ENCODE data around the gene CDH13.

Gene CDH13

DNA sequence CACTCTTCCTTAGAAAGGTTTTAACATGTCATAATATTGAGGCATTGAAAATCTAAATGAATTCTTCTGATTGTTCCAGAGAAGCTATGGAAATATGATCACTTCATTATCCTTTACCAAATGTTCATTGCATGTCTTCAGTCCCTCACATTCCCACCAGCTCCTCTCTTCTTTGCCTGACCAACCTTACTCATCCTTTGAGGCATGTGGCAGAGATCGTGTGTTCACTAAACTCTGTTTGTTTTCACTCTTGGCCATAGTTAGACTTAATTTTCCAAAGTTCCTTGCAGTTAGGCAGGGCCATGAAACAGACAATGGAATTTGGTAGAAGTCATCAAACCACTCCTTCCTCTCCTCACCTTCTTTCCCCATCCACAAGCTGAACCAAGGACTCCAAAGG, 914.5 kb downstream of the CDH13 start:
- no peak for DNase-seq

GRCh38 chr16:83542491-83542890, 915.7 kb downstream of the CDH13 start:
- no peak for DNase-seq

- DNase-seq = no peak
These were observed 922.8 kb downstream of the CDH13 start for GRCh38 chr16:83549316-83550182.

- DNase-seq = no peak
These were observed 923.4 kb downstream of the CDH13 start for GRCh38 chr16:83550183-83550569.

DNA sequence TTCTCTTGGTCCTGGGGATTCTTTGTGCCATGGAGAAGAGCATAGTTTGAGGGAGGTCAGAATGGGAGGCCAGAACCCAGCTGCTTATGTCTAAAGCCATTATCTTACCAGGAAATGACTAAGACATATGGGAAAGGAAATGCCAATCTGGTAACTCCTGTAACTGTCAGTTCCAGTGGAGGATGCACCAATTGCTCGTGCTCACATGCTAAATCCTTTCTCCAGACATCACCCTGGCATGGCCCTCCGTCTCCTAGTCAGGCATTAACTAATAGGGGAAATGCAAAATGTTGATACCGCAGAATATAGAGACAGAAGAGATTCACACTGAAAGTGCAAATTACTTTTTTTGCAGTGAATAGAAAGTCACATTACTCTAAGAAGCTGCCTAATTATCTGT, 925.5 kb downstream of the CDH13 start:
- DNase-seq = no peak

GRCh38 chr16:83552930-83553329, 926.2 kb downstream of the CDH13 start:
- no peak for DNase-seq

DNA sequence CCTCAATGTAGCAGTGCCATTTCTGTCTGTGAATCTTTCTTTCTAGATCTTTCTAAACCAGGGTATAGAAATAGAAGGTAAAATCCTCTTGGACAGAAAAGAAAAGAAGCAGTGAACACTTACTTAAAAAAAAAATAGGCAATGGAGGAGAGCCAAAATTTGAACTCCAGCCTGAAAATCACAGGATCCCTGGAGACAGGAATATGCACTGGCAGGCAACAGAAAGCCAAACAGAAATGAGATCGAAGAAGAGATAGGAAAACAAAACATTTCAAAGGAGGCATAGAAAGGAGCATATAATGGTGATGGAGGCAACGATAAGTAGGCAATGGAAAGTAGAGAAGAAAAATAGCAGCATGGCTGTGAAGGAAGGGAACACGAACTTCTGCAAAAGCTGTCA, 927.3 kb downstream of the CDH13 start:
- DNase-seq = no peak

GRCh38 chr16:83554540-83554939, 927.8 kb downstream of the CDH13 start:
- DNase-seq = no peak

DNA sequence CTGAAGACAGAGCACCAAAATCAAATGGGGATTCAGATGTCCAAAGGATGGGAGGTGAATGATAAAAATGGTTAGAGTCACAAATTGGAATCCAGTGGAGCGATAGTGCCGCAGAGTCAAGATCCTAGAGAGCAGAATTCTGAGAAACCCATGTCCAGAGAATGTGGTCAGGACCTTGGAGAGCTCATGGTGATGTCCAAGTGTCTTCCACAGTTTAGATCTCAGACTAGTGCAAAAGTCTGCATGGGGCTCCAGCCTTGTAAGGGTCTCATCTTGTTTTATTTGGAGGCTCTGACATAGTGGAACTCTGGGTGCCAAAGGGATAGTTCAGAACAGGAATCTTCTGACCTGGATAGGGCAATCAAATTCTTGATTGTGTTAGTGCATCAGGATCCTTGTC, 935.1 kb downstream of the CDH13 start:
- no peak for DNase-seq

- DNase-seq = no peak
These were observed 941.6 kb downstream of the CDH13 start for GRCh38 chr16:83568345-83568744.

GRCh38 chr16:83574388-83574787, 947.6 kb downstream of the CDH13 start:
- DNase-seq = no peak

DNA sequence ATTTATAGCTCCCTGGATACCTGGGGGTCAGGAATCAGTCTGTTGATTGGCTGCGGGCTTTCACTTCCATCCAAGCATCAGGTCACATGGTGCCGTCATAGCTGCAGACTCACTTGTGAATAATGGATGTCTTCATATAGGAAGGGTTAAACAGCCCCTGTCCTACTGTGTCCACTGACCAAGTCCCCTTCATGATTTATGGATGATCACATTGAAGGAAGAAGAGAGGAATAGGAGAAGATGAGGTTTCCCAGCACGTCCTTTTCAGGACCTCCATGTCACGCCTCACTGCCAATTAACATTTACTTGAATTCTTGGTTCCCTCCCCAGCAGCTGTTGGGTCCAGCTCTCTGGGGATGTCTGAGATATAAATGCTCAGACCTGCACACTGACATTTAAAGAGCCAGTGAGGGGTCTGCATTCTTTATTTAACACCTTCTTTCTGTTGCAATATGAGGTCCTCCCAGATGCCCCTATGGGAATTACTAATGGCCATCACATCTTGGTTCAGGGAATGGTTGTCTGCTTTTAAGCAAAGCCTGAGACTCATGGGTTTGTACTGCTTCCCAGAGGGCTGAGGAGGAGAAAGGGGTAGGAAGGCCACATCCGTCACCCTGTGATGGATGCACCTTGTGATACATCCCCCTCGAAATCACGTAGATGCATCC, 950.4 kb downstream of the CDH13 start:
- no peak for DNase-seq

DNA sequence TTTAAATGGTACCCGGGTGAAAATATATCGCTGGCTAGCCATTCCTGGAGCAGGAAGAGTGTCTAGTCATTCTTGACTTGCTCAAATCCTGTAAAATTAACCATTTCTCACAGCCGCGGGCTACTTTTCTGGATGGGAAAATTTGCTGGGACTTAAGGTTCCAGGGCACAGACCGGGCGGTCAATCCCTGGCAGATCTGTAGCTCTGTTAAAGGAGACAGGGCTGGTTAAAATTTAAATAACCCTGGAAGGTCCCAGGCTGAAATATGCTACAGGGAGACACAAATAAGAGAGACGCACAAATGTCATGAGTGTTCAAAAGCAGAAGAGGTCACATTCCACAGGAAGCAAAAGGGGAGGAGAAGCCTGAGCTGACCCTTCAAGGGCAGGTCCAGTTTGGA, 951.4 kb downstream of the CDH13 start:
- no peak for DNase-seq

DNA sequence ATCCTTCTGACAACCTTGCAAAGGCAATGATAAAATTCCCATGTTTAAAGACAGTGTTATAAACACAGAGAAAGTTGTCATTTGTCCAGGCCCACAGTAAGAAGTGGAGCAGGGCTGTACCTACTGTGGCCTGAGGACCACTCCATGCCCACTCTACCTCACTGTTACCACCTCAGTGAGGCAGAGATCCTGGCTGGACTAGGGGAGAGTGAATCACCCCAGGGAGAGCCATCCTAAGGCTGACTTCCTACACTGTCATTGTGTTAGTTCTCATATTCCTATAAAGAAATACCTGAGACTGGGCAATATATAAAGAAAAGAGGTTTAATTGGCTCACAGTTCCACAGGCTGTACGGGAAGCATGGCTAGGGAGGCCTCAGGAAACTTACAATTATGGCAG, 952.3 kb downstream of the CDH13 start:
- DNase-seq = no peak

DNA sequence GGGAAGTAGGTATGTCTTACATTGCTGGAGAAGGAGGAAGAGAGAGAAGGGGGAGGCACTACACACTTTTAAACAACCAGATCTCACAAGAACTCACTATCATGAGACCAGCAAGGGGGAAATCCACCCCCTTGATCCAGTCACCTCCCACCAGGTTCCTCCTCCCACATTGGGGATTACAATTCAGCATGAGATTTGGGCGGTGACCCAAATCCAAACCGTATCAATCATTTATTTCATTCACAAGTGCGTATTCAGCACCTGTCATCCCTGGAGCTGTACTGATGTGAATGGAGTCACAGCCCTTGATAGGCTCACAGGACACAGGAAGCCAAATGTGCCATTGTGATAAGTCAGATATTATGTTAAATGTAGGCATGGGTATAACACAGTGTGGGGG, 952.7 kb downstream of the CDH13 start:
- no peak for DNase-seq

- no peak for DNase-seq
These were observed 954.3 kb downstream of the CDH13 start for GRCh38 chr16:83581082-83581481.

GRCh38 chr16:83581994-83582747, 955.4 kb downstream of the CDH13 start:
- no peak for DNase-seq

GRCh38 chr16:83586036-83586435, 959.3 kb downstream of the CDH13 start:
- no peak for DNase-seq

GRCh38 chr16:83586461-83587200, 959.9 kb downstream of the CDH13 start:
- DNase-seq = no peak

DNA sequence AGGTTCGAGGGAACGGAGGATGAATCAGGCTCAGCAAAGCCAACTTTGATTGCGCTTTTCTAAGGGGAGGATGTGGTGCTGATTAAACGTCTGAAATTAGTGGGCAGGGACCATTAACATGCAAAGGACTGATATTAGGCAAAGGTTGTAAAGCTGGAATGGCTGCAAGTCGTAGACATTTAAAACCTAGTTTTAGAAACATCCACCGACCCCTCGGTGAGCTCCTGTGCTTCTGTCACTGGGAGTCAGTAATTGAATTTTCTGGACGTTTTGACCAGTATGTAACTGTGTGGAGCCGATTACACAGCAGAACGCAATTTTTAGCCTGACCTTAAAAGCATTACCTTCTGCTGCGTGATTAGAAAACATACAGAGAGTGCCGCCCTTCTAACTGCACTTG, 960.4 kb downstream of the CDH13 start:
- DNase-seq = no peak

- DNase-seq = no peak
These were observed 961.3 kb downstream of the CDH13 start for GRCh38 chr16:83588070-83588469.

DNA sequence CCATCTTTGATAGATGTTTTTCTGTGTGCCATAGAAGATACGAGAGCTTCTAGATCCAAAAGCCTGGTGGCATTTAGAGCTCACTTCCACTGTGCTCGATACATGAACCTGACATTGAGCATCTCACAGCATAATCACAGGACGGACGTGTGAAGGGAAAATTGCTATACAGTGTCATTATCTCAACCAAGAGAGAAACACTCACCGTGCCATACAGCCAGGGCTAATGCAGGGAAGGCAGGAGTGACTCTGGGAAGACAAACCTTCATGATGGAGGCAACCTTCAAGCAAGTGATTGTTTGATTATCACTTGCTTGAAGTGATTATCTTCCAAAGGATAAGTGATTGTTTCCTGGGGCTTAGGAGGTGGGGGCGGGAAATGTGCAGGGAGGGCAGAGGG, 962.8 kb downstream of the CDH13 start:
- DNase-seq = no peak

DNA sequence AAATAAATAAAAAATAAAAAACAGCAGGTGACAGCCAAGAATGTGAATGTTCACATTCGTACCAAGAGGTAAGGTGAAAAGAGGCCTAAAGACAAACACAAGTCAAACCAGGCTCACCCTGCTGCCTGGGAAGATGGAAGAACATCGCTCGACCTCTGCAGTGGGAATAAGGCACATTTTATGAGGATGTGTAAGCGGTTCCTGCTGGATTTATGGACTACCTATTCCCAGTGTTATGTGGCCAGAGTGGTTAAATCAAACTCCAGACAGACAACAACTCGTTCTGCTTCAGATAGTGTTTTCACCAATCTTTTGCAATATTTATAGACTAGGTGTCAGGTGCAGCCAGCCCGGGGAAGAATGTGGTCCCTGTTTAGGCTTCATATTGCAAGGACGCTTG, 966.0 kb downstream of the CDH13 start:
- no peak for DNase-seq

Data from effector CD8-positive, alpha-beta T cell (primary cell).